Measurements from ENCODE around the gene RALGAPA2. TPM values are rescaled to one million over a fixed set of nuclear protein-coding genes. Genes with fewer than 3 reads are reported as not detected.

Gene RALGAPA2
- total RNA-seq, 1 donor: 5.6 TPM

DNA sequence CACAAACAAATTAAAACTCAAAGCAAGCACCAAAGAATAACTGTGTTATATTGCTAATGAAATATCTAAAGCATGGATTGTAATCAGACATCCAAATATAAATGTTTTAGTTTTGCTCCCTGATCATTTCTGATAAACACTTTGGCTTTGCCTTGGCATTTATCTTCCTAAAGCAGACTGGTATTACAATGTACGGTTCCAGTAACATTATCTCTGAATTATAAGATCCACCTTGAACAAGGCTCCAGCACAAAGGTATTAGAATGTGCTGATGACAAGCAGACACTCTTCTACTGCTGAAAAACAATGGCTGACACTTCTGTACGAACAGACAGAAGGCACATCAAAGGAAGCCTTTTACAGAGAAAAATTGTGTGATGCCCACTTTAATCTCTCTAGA lies 270.0 kb downstream of the RALGAPA2 start:
- TF ChIP-seq, protein P1, sequence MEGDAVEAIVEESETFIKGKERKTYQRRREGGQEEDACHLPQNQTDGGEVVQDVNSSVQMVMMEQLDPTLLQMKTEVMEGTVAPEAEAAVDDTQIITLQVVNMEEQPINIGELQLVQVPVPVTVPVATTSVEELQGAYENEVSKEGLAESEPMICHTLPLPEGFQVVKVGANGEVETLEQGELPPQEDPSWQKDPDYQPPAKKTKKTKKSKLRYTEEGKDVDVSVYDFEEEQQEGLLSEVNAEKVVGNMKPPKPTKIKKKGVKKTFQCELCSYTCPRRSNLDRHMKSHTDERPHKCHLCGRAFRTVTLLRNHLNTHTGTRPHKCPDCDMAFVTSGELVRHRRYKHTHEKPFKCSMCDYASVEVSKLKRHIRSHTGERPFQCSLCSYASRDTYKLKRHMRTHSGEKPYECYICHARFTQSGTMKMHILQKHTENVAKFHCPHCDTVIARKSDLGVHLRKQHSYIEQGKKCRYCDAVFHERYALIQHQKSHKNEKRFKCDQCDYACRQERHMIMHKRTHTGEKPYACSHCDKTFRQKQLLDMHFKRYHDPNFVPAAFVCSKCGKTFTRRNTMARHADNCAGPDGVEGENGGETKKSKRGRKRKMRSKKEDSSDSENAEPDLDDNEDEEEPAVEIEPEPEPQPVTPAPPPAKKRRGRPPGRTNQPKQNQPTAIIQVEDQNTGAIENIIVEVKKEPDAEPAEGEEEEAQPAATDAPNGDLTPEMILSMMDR (IDR thresholded peaks at IDR 0.05; ENCODE audit: insufficient read depth, low read depth, low read length): no peak
- no peak overlapping the region for H3K4me3 ChIP-seq (ENCODE audit: low read depth, low read length)
- DNase-seq (ENCODE audit: low read depth): no peak

DNA sequence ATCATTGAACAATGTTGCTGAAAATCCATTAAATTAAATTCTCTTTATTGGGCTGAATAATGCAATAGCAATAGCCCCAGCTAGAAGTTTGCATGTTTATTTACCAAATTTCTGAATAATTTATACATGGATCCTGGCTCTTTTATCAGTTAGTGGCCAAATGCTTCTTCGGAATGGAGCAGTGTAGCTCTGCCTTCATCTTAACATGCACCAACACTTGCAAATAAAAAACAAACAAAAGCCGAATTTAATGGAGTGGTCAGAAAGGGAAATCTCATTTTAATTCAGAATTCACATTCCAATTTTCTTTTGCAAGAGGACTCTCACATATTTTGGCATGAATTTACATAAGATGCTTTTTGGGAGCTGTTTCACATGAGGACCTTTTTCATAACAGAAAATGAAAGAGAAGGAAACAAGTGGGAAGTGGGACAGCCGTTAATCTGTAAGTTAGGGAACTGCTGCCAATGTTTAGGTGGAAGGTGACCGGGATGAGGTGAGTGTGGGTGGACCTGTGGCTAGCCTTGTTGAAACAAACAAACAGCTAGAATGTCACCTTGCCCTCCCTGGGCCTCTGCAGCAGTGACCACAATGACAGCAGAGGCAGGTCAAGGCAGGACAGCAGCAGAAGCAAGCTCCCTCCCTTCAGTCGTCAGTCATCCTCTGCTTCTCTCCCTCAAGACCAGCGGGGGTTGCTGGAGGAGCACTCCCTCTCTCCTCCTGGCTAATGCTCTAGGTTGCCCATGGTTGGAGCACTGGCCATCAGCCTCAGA lies 271.4 kb downstream of the RALGAPA2 start:
- TF ChIP-seq, protein P1 (IDR thresholded peaks at IDR 0.05; ENCODE audit: insufficient read depth, low read depth, low read length): no peak
- H3K4me3 ChIP-seq (ENCODE audit: low read depth, low read length): no peak overlapping the region
- no peak for DNase-seq (ENCODE audit: low read depth)

DNA sequence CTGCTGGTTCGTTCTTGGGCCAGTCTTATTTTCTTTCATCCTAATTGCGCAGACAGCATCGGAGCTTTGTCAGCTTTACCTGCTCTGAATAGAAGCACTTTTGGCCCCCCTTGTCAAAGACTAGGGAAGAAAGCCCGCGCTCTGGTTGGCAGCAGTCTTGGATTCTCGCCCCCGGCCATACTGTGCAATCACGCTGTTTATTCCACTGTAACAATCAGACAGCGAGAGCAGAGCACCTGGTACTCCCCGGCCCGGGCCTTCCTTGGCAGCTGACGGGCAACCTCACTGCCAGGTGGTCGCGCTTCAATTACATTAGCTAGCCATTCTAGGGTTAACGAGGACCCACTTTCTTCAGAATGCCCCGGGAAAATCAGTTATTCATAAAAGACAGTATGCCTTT lies 272.0 kb downstream of the RALGAPA2 start:
- DNase-seq (ENCODE audit: low read depth): no peak
- H3K4me3 ChIP-seq (ENCODE audit: low read depth, low read length): no peak overlapping the region
- TF ChIP-seq, protein P1 (IDR thresholded peaks at IDR 0.05; ENCODE audit: insufficient read depth, low read depth, low read length): no peak

DNA sequence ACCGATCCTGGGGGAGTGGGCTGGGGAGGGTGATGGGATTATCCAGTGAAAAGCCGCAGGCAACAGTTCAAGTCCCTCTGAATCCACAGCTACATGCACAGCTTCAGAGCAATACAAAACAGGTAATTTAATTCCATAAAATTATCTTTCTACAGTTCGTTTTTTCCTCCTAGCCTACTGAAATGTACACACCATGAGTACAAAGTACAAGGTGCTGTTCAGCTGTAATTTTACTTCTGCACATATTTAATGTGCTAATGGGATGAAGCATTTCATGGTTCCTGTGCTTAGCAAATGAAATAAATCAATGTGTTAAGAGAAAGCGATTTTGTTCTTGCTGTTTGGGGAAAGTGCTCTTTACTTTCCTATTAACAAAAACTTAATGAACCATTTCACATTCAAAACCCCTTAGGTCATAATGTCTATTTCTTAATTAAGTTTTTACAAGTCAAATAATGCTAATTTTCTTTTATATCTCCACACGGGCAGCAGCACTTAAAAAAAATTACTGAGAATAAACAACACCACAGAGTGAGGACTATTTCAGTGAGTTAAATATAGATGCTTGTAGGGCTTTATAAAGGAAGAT lies 272.7 kb downstream of the RALGAPA2 start:
- H3K4me3 ChIP-seq (ENCODE audit: low read depth, low read length): no peak overlapping the region
- no peak for DNase-seq (ENCODE audit: low read depth)
- TF ChIP-seq, protein P1 (IDR thresholded peaks at IDR 0.05; ENCODE audit: insufficient read depth, low read depth, low read length): no peak

DNA sequence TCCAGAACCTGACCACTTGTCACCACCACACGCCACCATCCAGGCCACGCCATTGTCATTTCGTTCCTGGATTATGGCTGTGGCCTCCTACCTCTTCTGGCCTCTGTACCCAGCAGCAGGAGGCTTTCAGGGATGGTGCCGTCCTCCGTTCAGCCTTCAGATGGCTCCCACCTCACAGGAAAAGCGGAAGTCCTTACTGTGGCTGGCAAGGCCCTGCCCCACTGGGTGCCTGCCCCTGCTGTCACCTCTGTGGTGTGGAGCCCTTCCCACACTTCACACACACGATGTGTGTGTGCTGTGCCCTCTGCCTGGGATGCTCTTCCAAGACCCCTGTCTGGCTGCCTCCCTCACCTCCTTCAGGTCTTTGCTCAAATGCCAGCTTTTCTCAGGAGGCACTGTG lies 275.1 kb downstream of the RALGAPA2 start:
- DNase-seq (ENCODE audit: low read depth): no peak
- TF ChIP-seq, protein P1 (IDR thresholded peaks at IDR 0.05; ENCODE audit: insufficient read depth, low read depth, low read length): no peak
- H3K4me3 ChIP-seq (ENCODE audit: low read depth, low read length): no peak overlapping the region

DNA sequence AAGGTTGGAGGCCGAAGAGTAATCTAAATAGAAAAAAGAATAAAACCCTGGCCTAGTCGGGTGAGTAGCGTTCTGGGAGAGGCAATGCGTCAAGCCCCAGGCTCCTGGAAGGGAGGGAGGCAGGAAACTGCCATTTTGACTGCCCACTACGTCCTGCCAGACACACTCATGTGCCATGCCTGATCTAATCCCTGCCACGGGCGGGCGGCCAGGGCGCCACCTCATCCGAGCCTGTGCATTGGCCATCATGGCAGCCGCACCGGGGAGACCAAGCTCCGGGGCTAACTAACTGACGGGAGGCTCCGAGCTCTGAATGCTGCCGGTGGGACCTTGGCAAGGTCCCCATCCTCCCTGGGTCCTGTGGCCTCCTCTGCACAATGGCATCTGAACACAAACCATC lies 275.8 kb downstream of the RALGAPA2 start:
- DNase-seq (ENCODE audit: low read depth): no peak
- H3K4me3 ChIP-seq (ENCODE audit: low read depth, low read length): no peak overlapping the region
- TF ChIP-seq, protein P1 (IDR thresholded peaks at IDR 0.05; ENCODE audit: insufficient read depth, low read depth, low read length): no peak
